Hepatocyte (in vitro differentiated cells): Measurements from ENCODE around the gene SLC2A4. TPM values are rescaled to one million over a fixed set of nuclear protein-coding genes. Genes with fewer than 3 reads are reported as not detected.

ENCODE experiments used
- DNase-seq: peaks from one replicate; pipeline ENCODE4 v3.0.0-alpha.2; 2016; ENCODE audit warnings: low spot score
- H2AFZ ChIP-seq: fragments of 200-600 bp; sonication (generic); 2 replicates; pipeline ENCODE4 v1.6.0; 2016; ENCODE audit warnings: antibody characterized with exemption, mild to moderate bottlenecking
- H3K27ac ChIP-seq: fragments of 200-600 bp; sonication (generic); 2 replicates; pipeline ENCODE4 v1.5.1; 2016; ENCODE audit warnings: mild to moderate bottlenecking
- H3K27me3 ChIP-seq: fragments of 200-600 bp; sonication (generic); 2 replicates; pipeline ENCODE4 v1.6.1; 2016
- H3K36me3 ChIP-seq: fragments of 200-600 bp; sonication (generic); replicated peaks from 2 replicates; pipeline ENCODE4 v1.5.1; 2016; ENCODE audit warnings: low read depth; ENCODE audit not compliant: insufficient read depth
- H3K4me1 ChIP-seq: fragments of 200-600 bp; sonication (generic); 2 replicates; pipeline ENCODE4 v1.5.1; 2016; ENCODE audit warnings: mild to moderate bottlenecking, moderate library complexity; ENCODE audit not compliant: insufficient read depth
- H3K4me2 ChIP-seq: fragments of 200-600 bp; sonication (generic); 2 replicates; pipeline ENCODE4 v1.6.0; 2016
- H3K4me3 ChIP-seq: fragments of 200-600 bp; sonication (generic); 2 replicates; pipeline ENCODE4 v1.5.1; 2016; ENCODE audit warnings: mild to moderate bottlenecking
- H3K79me2 ChIP-seq: fragments of 200-600 bp; sonication (generic); 2 replicates; pipeline ENCODE4 v1.6.0; 2017; ENCODE audit warnings: mild to moderate bottlenecking
- H3K9me2 ChIP-seq: fragments of 200-600 bp; sonication (generic); replicated peaks from 2 replicates; pipeline ENCODE4 v1.6.0; 2017; ENCODE audit warnings: mild to moderate bottlenecking; ENCODE audit not compliant: insufficient read depth
- H3K9me3 ChIP-seq: fragments of 200-600 bp; sonication (generic); 2 replicates; pipeline ENCODE4 v1.5.1; 2016; ENCODE audit warnings: low read depth, mild to moderate bottlenecking
- H4K20me1 ChIP-seq: fragments of 200-600 bp; sonication (generic); 2 replicates; pipeline ENCODE4 v1.6.0; 2016; ENCODE audit warnings: mild to moderate bottlenecking; ENCODE audit not compliant: insufficient read depth, poor library complexity, severe bottlenecking
- CTCF ChIP-seq: fragments of 200-600 bp; sonication (generic); IDR thresholded peaks from 2 replicates; pipeline ENCODE4 v1.5.1; 2016; ENCODE audit warnings: antibody characterized with exemption, mild to moderate bottlenecking; ENCODE audit not compliant: poor library complexity
- EZH2 ChIP-seq: fragments of 200-600 bp; sonication (generic); IDR thresholded peaks from 2 replicates; pipeline ENCODE4 v1.6.1; 2016; ENCODE audit warnings: antibody characterized with exemption, mild to moderate bottlenecking, borderline replicate concordance
- EZH2phosphoT487 ChIP-seq: fragments of 200-600 bp; sonication (generic); IDR thresholded peaks from one replicate; pipeline ENCODE4 v1.6.1; 2018; ENCODE audit warnings: antibody characterized with exemption, mild to moderate bottlenecking, low read depth, moderate library complexity; ENCODE audit not compliant: unreplicated experiment, severe bottlenecking
- WGBS: methylation state at CpG from one replicate; pipeline ENCODE4 v1.1.6; 2016; ENCODE audit warnings: low lambda C conversion rate; ENCODE audit errors: missing lambda C conversion rate; 5-methylcytosine and 5-hydroxymethylcytosine counted together
- polyA plus RNA-seq: library from polyadenylated mRNA; unstranded; fragments of >200 nt; fragmentation: Nextera tagmentation; extraction: Ambion mirVana; gene quantifications from 2 replicates; pipeline ENCODE4 v1.2.1, GENCODE V29; 2016
- total RNA-seq: library from RNA; depleted of rRNA; stranded (reverse); fragments of >200 nt; gene quantifications from 2 replicates; pipeline ENCODE4 v1.2.3, GENCODE V29; 2014

The SLC2A4 gene
- total and polyA plus RNA-seq, 2 experiments from 2014 or later = 0.42 to 1.6 TPM

DNA sequence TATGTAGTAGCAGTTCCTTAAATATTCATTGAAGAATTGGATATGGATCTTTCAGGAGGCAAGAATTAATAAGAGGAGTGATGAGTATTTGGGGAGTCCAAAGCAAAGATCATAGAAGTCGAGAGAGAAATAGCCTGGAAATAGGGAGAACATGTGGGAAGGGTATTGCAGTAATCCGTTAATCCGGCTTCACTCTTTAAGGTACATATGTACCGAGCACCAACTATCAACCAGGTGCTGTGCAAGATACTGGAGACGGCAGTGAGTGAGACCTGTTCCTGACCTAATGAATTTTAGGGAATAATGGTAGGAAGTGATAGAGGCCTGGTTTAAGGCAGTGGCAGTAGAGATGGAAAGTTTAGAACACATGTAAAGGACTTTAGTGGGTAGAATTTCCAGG lies 28.4 kb upstream of the SLC2A4 start:
- no peak for DNase-seq
- WGBS = 75% methylated on average over 5 of the region's 5 CpGs
- peaks cover 7% of the 10 kb centered on the region for H4K20me1 ChIP-seq
- peaks cover 84% of the 10 kb centered on the region for H3K79me2 ChIP-seq
- H3K4me3 ChIP-seq = peak overlapping the region; percentile 65
- H3K36me3 ChIP-seq = no peaks in the 10 kb centered on the region
- peak overlapping the region; percentile 92 for H3K4me2 ChIP-seq
- peaks cover 21% of the 10 kb centered on the region for H3K4me1 ChIP-seq
- no peaks in the 10 kb centered on the region for H3K27me3 ChIP-seq
- peak overlapping the region; percentile 79 for H2AFZ ChIP-seq
- no peaks in the 10 kb centered on the region for H3K9me3 ChIP-seq
- H3K9me2 ChIP-seq = no peaks in the 10 kb centered on the region
- H3K27ac ChIP-seq = peak overlapping the region; percentile 98
- TF ChIP-seq CTCF (no peak), EZH2 (no peak), EZH2phosphoT487 (no peak)

GRCh38 chr17:7254511-7254910 lies 27.0 kb upstream of the SLC2A4 start:
- H3K4me1 ChIP-seq = peaks cover 24% of the 10 kb centered on the region

DNA sequence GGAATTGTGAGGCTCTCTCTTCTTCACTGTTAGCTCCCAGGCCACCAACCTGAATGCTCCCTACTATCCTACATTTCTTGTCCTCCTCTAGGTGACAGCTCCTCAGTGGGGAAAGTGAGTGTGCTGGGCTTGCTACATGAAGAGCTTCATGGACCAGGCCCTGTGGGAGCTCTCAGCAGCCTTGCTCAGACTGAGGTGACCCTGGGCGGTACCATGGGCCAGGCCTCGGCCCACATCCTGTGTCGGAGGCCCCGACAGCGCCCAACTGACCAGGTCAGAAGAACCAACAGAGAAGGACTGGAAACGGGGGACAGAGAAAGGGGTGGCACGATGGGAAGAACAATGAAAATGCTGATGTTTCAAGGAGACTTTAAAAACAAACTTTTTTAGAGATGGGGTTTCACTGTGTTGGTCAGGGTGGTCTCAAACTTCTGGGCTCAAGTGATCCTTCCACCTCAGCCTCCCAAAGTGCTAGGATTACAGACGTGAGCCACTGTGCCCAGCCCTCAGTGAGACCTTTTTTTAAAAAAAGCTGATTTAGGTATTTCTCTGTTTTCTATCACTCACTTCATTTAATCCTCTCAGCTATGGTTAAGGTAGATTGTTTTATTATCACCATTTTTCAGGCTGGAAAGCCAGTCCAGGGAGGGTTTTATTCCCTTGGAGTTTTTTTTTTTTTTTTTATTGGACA lies 24.6 kb upstream of the SLC2A4 start:
- DNase-seq = no peak
- Histone ChIP-seq H3K9me2 (no peaks in the 10 kb centered on the region), H3K4me2 (no peak overlapping the region), H3K27ac (peak overlapping the region; percentile 94), H3K4me1 (peaks cover 29% of the 10 kb centered on the region), H3K4me3 (no peak overlapping the region), H3K79me2 (peaks cover 74% of the 10 kb centered on the region), H3K36me3 (no peaks in the 10 kb centered on the region), H2AFZ (no peak overlapping the region), H4K20me1 (no peaks in the 10 kb centered on the region), H3K27me3 (peaks cover 3% of the 10 kb centered on the region), H3K9me3 (no peaks in the 10 kb centered on the region)
- WGBS = 97% methylated on average over 8 of the region's 8 CpGs
- TF ChIP-seq CTCF (no peak), EZH2phosphoT487 (no peak), EZH2 (no peak)

More at GRCh38 chr17:7254511-7254910, 27.0 kb upstream of the SLC2A4 start:
- Histone ChIP-seq H2AFZ (no peak overlapping the region), H3K9me2 (no peaks in the 10 kb centered on the region), H3K4me2 (no peak overlapping the region), H4K20me1 (no peaks in the 10 kb centered on the region), H3K9me3 (no peaks in the 10 kb centered on the region), H3K79me2 (peaks cover 71% of the 10 kb centered on the region), H3K36me3 (no peaks in the 10 kb centered on the region), H3K27me3 (no peaks in the 10 kb centered on the region), H3K4me3 (no peak overlapping the region), H3K27ac (no peak overlapping the region)
- TF ChIP-seq EZH2 (no peak), EZH2phosphoT487 (no peak), CTCF (no peak)
- 94% methylated on average over 4 of the region's 4 CpGs for WGBS
- peak; percentile 5 for DNase-seq
